ENCODE data around the gene SNPH.

The SNPH gene

DNA sequence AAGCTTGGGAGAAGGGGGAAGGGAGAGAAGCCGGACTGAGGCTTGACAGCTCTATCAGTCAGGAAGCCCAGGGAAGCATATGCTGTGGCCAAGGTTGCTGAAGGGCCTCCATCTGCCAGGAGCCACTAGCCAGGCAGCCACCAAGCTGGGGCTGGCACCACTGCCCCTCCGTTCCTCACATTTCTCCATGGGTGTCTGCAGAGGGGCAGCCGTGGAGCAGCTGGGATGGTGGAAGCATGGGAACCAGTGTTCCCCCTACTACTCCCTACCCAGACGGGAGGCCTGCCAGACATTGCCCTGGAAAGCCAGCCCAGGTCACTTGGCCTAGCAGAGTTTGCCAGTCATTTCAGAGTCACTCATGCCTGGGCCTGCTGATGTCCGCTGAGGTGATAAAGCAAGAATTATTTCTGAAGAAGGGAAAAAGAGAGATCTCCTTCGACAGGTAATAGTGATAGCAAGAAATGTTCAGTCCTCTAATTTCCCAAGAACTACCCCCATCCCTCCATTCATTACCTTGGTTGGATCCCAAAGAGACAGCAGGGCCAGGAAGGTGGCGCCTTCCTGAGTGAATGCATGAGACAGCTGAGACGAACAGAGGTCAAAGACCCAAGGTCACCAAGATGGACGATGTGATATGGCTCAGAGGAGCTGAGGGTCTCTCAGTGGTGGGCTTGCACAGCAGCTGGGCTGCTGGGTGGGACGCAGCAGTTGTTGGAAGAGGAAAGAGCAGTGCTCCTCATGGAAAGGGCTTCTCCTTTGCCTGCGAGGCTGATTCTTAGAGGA is 21.9 kb downstream of the SNPH start:
- DNase-seq = no peak

DNA sequence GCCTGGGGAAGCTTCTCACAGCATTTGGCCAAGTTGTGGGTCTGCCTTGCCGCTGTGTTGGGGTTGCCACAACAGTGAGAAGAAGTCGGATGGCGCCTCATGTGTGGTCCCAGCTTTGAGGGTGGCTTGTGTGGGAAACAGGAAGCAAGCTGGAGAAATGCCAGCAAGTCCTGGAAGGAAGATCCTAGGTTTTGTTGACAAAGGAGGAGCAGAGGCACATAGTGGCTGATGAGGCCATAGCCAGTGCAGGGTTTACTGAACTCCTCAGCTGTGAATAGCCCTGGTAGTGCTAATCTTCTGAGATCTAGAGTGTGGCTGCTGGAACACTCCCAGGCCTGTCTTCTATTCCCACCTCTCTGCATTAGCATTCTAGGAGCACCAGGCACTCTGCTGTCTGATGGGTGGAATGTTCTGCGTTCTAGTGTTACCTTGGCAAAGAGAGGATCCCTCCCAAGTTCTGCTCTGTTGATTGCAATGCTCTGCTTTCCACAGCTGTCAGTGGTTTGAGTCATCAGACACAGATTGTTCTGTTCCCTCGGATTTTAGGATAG is 25.2 kb downstream of the SNPH start:
- no peak for DNase-seq

DNA sequence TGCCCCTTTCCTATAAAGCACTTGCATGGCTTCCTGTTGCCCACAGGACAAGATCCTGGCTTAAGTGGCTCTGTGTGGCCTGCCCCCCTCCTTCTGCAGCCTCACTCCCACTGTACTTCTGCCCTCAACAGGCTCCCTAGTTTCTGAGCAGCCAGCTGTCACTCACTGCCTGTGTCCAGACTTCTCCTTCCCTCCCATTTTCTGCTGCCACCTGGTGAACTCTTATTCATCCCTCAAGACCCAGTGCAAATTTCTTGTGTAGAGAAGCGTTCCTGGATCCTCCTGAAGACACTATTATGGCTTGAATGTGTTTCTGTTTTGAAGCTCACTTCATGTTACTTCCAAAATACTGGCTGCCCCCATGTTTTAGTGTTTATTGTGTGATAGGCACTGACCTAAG is 26.5 kb downstream of the SNPH start:
- no peak for DNase-seq

GRCh38 chr20:1293641-1294379 is 27.7 kb downstream of the SNPH start:
- DNase-seq = no peak

DNA sequence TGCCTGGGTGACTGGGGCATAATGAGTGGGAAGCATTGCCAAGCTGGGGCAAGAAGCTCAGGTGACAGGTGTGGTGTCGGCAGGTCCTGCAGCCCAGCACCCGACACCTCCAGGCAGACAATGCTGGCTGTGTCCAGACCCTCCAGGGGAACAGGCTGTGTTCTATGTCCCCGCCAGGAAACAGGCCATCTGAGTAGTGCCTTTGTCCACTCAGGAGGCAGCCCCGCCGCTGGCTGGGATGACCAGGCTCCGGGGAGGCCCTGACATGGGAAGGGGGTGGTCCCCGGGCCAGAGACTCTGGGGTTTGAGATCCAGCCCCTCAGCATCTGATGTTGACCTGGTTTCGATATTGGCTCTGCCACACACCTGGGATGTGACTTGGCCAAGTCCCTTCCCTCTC is 28.4 kb downstream of the SNPH start:
- DNase-seq = no peak

DNA sequence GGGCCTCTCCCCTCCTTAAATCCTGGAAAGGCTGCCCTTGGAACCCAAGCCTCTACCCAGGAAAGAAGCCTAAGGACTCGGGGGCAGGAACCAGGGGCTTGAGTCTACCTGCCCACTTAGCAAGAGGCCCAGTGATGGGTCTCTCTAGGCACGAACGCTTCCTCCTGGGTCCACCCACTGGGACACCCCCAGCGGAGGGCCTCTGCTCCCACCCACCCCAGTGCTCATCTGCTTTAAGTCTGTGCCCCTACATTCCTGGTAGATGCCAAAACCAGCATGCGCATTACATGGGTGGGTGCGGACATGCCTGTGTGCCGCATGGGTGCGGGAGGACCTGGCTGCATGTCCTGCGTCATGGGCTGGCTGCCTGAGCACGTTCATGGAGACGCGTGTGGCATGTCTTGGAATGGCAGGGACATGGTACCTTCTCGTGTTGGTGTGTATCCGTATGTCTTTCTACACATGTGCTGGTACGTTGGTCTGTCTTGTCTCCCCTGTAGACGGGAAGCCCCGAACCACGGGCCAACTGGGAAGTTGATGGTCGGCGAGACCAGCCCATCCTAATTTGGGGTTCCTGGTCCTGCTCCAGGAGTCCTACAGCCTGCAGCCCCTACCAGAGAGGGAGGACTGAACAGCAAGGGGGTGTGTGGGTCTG is 29.3 kb downstream of the SNPH start:
- no peak for DNase-seq

DNA sequence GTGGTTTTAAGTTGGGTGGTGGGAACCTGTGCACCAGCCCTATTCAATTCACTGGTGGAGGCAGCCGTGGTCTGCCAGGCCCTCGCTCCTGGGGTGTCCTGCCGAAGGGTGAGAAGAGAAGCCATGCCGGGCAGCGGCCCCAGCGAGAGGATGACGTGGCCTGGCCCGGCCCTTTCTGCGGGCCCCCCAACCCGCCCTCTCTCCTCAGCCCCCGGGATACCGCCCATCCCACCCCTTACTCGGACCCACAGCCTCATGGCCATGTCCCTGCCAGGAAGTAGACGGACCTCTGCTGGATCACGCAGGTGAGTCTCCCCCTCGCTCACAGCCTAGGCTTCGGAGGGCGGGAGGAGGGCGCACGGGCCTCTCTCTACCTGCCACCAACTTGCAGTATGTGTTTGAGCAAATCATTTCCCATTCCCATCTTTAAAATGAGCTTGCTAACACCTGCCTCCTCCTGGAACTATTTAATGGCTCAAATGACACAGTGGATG is 30.1 kb downstream of the SNPH start:
- no peak for DNase-seq

DNA sequence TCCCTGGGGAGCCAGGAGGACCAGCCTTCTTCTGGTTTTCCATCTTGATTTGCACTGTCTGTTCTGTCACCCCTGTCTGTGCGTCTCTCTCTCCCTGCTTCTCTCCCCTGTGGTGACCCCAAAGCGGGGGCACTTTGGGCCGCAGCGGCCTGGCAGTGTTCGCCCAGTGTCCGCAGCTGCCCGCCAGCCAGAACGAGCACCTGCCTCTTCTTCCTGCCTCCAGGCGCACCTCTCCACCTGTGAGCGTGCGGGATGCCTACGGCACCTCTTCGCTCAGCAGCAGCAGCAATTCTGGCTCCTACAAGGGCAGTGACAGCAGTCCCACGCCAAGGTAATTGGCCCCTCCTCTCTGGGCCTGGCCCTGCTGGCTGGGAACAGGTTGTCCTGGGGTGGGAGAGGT is 30.8 kb downstream of the SNPH start:
- DNase-seq = no peak

- DNase-seq = no peak
Measured at GRCh38 chr20:1297486-1297885, 31.4 kb downstream of the SNPH start.

- DNase-seq = no peak
Measured at GRCh38 chr20:1298166-1298565, 32.1 kb downstream of the SNPH start.

DNA sequence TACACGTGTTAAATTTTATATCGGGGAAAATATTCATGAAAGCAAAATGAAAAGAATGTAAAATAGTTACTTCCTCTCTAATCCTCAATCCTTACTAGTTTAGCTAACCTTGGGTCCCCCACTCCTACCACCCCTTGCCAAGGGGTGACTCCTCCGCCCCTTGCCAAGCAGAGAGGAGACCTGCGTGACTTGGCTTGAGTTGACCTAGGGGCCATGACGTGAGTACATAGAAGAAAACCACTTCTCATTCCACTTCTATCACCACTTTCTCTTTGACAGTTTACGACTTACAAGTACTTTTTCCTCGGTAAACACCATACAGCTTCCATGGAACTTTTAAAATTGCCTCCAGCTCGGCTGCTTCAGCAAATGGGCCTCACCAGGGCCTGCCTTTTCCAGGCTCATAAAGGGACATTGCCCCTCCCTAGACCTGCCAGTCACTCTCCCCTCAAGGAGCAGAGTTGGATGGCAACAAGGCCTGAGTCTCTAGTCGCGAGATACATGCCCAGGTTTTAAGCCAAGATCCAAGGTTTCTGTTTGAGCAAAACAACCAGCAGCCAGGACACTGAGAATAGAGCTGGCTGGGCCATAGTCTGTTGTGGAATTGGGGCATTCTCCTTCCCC is 32.9 kb downstream of the SNPH start:
- DNase-seq = no peak

DNA sequence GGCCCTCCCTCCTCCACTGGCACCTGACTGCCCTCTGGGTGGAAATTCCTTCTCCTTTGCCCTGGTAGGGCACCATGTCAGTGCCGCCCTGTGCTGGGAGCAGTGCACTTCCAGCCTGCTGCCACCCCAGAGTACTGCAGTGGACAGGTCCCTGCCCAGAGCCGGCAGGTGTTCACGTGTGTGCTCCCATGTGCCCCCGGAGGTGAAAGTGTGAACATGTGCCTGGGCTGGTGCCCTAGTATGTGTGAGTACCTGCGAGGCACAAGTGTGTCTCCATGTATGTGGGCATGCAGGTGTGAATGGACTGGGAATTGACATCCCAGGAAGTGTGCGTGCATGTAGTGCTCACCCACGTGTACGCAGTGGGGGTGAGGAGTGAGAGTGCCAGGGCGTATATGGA is 33.4 kb downstream of the SNPH start:
- no peak for DNase-seq

- DNase-seq = no peak
Measured at GRCh38 chr20:1300083-1300840, 34.2 kb downstream of the SNPH start.

GRCh38 chr20:1301031-1301529 is 35.0 kb downstream of the SNPH start:
- DNase-seq = peak; percentile 16

DNA sequence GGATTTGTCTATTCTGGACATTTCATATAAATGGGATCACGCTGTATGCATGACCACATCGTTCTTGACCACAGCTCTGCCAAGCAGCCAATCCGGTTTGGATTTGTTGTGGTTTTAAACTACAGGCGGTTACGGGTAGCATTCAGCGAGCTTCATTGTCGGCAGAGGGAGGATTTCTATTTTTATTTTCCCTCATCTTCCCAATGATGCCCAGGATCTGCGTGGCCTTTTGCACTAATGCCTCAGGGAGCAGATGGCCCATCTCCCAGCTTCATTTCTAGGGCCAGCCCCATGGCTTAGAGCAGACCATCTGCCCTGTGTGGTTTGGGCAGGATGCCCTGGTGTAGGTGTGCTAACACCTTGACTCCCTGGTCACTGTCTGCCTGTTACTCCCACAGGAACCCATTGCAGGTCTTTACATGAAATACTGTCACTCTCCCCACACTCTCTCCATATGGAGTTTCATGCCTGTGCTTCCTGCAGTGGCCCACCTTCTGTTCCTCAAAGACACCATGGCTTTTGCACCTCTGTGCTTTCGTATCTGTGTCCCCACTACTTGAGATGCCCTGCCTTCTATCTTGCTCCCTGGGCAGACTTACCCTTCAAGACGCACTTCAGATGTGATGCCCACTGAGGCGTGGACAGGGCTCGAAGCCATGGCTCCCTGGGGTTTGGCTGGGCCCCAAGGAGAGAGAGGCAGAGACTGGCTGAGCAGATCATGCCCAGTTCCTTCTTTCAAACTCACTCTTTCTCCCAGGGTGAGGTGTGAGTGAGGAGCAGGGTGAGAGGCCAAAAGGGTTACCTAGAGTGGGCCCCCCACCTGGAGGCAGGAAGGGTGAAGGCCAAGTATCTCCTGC is 36.8 kb downstream of the SNPH start:
- no peak for DNase-seq

- no peak for DNase-seq
Measured at GRCh38 chr20:1304710-1305515, 38.8 kb downstream of the SNPH start.

GRCh38 chr20:1305712-1306111 is 39.6 kb downstream of the SNPH start:
- DNase-seq = no peak

DNA sequence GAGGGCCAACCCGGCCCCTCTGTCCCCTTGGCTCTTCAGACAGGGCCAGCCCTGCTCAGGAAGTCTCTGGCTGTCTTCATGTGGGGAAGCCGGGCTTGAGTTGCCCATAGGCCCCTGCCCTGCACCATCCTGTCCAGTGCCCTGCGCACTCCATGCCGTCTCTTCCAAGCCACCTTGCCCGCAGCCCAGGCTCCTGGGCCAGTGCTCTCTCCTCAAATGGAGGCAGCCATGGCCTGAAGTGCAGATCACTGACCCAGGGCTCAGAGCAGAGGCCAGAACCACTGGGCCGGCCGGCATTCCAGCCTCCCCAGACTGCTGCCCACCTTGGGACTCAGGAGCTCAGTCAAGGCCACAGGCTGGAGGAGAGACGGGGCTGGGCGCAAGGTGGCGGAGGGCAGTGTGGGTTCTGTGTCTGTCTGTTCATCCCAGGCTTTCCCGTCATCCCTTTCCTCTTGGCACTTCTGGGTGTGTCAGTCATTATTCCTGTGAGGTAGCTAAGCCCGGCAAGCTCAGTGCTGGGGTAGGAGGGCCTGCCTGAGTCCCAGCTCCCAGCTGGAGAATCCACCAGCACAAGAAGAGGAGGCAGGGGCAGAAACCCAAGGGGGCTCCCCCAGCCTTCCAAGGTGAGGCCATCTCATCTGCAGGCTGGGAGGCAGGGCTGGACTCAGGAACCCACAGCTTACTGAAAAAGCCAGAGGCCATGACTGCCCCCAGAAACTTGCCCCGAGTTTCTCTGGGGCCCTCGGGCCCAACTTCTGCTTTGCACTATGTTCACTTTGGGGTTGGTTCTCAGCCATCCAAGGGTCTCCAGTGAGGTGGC is 40.4 kb downstream of the SNPH start:
- DNase-seq = no peak

- DNase-seq = no peak
Measured at GRCh38 chr20:1307171-1307570, 41.1 kb downstream of the SNPH start.
